HL-60/S4 (cell line): Measurements from ENCODE around the gene TOM1.

ENCODE experiments used
- in situ Hi-C: fragments of 300-500 bp; cut with MboI; formaldehyde crosslinking; loops from 2 replicates; pipeline ENCODE4 v1.14.3; 2022; ENCODE audit warnings: low sequenced_read_pairs

TOM1 gene

DNA sequence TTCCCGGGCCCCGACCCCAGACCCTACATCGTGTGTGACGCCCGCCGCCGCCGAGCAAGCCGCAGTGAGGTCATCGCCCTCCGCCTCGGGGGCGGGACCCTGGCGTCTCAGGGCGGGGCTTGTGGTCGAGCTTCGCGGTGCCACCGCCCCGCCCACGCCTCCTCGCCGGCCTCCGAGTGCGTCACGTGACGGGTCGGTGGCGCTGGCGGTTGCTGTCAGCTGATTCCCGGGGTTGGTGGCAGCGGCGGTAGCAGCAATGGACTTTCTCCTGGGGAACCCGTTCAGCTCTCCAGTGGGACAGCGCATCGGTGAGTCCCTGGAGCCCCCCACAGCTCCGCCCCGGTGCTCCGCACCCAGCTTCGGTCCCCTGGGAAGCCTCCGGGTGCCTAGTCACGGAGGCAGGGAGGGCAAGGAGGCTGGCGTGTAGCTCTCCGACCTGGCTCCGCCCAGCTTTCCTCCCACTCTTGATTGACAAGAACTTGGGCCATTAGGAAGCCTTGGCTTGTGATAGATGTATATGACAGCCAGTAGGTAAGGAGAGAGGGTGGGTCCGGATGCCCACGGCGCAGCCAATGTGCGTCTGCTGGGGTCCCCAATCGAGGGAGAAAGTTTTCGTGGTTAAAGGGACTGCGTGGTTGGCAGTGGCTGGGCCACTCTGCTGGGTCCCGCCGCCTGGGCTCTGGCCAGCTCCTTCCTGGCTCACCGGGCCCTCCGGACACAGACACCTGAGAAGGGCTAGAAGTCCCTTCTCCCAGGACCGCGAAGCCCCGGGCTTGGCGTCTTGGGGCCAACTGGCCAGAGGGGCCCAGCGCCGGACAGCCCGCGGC is at the start of gene TOM1:
TSS of gene TOM1 (plus strand) at position 222 of the 827 bp plus-strand sequence. CDS start at position 257, 35 bp downstream.
- in situ Hi-C loops = no loop called here

DNA sequence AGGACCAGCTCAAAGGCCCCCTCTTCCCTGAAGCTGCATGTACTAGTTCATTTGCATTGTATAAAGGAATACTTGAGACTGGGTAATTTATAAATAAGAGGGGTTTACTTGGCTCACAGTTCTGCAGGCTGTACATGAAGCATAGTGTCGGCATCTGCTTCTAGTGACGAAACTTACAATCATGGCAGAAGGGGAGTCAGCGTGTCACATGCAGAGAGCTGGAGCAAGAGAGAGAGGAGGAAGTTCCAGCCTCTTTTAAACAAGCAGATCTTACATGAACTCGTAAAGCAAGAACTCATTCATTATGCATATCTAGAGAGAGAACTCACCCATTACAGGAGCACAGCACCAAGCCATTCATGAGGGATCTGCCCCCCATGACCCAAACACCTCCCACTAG is 49.5 kb upstream of the TOM1 start:
- in situ Hi-C loops = no loop called here

DNA sequence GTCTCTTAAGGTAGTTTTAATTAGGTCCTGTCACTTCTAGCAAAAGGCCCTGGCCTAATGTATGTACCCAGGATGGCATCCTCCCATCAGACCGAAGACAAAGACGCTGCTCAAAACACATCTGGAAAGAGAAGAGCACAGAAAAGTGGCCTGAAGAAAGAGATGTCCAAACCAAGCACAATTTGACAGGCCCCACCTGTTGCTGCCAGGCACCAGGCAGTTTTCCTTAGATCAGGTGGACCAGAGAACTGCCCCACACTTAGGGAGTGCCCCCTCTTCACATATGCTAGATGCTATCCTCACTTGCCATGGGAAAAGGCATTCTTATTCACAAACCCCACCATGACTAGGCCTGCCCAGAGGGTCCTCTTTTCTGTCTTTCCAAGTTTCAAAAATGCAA is 45.7 kb upstream of the TOM1 start:
- in situ Hi-C loops = no loop called here

DNA sequence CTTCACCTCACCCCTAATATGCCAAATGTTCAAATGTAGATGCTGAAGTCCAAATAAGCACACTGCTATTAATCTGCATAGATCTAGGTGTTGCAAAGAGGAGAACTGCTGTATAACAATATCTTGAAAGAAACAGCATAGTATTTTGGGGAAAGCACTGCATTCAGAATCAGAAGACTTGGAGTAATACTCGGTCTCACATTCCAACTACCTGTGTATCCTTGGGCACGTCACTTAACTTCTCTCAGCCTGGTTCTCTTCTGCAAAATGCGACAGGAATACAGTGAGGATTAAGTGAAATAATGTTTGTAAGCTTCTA is 42.7 kb upstream of the TOM1 start:
- in situ Hi-C loops = no loop called here

DNA sequence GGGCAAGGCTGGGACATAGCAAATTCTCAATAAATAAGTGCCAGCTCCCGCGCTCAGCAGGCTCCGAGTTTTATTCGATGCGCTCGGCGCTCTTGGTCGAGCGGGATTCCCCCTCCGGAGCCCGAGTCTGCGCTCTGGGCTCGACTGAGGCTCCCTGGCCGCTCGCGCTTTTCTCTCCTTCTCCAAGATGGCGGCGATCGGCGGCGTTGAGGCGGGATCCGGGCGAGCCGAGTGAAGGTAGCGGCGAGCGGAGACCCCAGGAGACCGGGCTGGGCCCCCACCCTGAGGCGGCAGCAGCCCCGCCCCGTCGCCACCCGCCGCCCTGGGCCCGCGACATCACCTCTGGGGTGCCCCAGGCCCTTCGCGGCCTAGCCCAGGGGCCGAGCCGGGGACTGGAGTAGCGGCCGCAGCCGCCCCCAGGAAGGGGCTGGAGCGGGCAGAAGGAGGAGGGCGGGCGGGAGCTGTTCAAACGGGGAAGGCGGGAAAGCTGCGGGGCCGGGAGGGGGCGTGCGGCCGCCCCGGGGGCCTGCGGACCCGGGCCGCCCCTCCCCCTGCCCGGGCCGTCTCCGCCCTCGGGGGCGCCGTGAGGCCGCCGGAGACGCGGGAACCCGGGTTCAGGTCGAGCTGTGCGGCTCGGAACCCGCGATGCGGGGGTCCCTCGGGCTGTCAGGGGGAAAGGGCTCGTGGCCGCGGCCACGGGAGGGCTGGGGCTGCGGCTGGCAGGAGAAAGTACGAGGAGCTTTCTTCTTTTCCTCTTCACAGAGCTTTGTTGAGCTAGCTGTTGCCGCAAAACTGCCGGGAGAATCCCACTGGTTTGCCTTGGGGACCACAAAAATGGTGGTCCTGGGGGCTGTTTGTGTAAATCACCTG is 42.1 kb upstream of the TOM1 start, which contains the start of gene HMGXB4:
TSS of gene HMGXB4 (plus strand) at position 173 of the 870 bp plus-strand sequence. CDS start 4,898 bp downstream, outside the sequence.
- in situ Hi-C loops = no loop called here

DNA sequence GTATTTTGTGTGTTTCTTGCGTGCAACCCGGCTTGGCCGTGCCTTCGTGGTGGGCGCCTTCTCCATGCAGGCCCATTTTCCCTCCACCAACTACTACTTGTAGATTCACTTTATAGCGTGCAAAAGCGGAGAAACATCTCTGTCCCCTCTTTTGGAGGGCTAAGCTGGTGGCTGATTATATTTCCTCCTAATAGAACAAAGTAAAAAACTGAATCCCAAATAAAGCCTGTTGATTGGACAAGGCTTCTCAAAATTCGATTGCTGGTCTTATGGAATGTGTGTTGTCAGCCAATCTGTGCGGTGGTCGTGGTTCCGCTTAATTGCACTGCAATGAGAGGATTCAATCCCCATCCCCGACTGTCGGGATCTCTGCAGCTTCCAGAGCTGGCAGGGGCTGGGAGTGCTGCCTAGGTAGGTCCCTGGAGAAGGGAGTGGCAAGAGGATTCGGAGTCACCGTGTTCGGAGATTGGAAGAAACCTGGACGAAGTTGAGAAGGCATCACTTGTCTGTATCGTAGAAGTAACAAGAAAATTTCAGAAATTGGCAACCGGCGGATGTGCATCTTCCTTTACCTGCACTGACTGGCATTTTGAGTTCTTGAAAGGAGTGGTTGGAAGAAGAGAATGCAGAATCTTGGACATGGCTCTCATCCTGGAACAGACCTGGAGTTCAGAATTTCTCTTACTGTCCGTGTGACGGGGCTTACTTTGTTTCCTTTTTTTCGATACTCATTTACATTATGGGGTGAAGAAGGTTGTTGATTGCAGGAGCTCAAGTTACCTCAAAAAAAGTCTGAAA is 41.3 kb upstream of the TOM1 start:
- in situ Hi-C loops = no loop called here

DNA sequence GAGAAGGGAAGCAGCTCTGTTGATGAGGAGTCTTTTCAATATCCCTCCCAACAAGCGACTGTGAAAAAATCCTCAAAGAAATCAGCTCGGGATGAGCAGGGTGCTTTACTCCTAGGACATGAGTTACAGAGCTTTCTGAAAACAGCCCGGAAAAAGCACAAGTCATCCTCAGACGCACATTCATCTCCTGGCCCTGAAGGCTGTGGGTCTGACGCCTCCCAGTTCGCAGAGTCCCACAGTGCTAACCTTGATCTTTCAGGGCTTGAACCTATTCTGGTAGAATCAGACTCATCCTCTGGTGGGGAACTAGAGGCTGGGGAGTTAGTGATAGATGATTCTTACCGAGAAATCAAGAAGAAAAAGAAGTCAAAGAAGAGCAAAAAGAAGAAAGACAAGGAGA is 34.7 kb upstream of the TOM1 start:
- in situ Hi-C loops = no loop called here

DNA sequence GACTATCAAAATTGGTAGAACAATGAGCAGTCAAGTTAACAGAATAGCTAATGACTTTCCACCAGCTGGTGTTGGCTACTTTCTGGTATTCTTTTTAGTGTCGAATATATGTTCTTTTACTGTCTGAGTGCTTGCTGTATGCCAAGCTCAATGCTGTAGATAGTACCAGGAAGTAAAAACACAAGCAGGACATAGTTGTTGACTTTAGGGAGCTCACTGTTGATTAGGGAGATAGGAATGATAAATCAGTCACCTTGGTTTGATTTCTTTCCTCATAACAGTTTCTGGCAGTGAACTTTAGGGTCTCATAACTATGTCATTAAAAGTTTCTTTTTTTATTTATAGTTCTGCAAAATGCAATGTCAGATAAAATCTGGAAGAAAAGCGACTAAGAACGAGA is 33.4 kb upstream of the TOM1 start:
- in situ Hi-C loops = no loop called here

DNA sequence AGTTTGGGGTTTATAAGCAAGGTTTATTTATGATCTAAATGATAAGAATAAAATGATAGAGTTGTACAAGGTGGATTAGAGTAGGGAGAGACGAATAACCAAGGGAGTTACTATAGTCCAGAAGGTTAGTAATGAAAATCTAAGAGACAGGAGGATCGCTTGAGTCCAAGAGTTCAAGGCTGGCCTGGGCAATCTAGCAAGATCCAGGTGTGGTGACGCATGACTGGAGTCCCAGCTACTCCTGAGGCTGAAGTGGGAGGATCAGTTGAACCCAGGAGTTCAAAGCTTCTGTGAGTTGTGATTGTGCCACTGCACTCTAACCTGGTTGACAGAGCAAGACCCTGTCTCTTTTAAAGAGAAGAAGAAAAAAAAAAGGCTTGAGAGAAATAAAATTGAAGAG is 30.1 kb upstream of the TOM1 start:
- in situ Hi-C loops = no loop called here

DNA sequence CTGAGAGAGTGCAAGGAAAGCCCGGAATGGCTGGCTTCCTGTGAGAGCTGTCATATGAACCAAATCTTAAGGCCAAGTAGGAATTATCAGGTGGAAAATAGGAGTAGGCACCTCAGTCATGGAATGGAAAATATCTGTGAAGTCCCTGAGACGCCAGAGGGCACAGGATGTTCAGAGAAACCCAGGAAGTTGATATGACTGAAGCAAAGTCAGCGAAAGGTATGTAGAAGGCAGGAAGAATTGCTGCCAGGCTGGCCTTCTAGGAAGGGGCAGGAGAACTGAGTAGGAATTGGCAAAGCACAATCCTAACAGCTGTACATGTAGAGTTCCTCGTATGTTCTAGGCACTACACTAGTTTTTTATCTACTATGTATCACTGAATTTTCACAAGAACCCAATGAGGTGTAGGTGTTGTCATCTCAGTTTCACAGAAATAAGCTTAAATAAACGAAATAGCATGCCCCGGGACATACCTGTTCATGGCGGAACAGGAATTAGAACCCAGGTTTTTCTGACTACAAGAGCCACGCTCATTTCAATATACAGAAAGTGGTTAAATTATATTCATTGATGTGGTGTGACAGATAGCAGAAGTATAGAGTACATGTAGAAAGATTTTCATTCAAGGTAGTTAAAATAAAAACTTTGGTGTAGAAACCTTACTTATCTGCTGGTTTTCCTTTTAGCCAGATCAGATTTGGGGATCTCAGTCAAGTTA is 25.4 kb upstream of the TOM1 start:
- in situ Hi-C loops = no loop called here

DNA sequence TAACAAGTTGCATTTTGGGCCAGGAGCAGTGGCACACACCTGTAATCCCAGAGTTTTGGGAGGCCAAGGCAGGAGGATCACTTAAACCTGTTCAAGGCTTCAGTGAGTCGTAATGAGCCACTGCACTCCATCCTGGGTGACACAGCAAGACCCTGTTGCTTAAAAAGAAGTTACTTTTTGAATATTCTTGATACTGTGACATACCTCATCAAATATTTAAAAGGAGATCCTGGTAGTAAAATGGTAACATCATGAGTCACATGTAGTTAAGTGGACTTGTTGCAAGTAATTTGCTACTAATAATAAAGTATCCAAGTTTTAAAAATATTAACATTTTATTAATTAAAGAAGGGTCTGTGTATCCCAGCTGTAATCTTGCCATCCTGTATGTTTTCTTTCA is 24.1 kb upstream of the TOM1 start:
- in situ Hi-C loops = no loop called here

DNA sequence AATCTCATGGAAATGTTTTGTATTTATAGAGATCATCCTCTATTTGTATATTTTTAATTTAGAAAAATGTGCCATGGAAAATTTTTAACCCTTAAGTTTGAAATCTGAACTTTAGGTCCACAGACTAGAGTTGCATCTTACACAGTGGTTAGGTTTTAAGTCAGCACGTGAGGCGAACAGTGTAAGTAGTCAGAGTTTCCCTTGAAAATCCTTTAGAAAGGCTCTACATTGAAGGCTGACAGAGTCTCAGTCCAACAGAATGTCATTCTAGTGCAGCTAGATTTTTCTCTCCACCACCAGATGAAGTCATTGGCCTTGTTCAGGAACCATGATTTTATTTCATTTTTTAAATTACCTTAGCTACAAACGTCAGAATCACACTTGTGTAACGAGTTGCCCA is 23.7 kb upstream of the TOM1 start:
- in situ Hi-C loops = no loop called here

DNA sequence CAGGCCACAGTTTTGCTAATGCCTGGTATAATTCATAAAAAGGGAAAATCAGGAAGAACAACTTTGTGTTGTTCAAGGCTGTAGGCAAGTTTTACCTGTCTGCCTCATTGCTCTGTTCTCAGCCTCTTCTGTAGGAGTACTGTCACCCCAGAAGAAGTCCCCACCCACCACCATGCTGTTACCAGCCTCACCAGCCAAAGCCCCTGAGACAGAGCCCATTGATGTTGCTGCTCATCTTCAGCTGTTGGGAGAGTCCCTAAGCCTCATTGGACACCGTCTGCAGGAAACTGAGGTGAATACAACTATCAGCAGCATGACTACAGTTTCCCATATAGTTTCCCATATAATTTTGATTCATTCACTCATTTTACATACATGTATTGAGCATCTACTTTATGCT is 11.6 kb upstream of the TOM1 start:
- in situ Hi-C loops = no loop called here

DNA sequence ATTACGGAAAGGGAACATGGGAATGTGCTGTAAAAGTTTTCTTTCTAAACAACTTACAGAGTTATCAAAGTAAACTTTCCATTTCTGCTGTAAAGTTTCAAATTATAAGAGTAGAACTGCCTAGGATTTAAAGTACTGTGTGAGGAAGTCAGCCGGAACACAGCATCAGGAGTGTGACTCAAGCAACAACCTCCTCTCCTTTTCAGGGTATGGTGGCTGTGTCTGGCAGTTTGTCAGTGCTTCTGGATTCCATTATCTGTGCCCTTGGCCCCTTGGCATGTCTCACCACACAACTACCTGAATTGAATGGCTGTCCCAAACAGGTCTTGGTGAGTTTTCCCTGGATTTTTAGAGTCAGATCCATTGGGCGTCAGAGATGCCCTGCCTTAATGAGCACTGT is 6.9 kb upstream of the TOM1 start:
- in situ Hi-C loops = no loop called here

DNA sequence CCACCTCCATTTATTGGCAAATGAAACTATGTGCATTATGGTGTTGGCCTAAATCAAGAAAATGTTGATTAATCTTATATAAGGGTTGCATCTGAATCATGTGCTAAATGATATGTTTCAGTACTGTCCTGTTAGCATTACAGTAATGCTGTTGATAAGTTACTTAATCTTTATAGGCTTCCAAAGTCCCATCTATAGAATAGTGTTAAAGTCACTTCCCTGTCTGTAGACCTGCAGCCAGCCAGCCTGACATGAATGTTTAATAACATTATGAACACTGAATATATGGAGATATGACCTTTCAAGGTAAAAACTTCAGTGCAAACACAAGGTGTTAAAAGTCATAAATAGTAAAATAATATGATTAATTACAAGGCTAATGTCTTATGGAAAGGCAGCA is 3.6 kb upstream of the TOM1 start:
- in situ Hi-C loops = no loop called here

DNA sequence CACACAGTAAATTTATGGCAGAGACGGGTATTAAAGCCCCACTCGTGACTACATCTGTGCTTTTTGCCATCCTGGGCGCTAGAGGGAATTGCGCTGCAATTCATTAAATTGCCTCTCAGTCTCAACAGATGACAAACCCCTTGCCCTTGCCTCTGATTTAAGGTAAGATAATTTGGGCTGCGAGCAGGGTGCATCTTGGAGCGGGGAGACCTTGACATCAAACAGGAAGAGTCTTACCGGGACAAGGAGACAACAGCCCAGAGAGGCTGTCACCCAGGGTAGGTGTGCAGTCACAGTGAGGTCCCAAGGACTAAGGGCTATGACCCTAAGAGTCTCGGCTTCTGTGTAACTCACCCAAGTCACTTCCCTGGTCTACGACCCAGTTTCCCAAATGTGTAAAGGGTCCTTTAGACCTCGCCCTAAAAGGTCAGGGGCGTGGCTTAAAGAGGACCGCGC is 449 bp upstream of the TOM1 start:
- in situ Hi-C loops = no loop called here

DNA sequence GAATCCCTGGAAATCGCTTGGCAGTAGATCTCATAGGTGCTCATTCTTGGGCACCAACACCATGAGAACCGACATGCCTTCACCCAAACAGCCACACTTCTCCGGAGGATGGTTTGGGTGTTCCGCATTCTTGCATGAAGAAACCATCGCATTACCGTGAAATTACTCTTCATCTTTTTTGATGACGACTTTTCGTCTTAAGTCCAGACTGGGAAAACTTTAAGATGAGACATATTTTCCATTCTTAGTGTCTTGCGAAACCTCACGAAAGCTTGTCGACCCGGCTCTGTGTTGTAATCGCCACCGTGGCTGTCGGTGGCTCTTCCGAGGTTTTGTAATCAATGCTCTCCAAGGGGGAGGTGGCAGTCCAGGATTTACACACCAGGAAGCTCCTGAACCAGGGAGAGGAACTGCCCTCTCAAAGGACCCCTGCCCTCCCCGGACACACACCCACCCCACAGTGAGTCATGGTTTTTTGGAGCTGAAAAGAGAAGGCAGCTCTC is 1.7 kb downstream of the TOM1 start:
- in situ Hi-C loops = no loop called here

DNA sequence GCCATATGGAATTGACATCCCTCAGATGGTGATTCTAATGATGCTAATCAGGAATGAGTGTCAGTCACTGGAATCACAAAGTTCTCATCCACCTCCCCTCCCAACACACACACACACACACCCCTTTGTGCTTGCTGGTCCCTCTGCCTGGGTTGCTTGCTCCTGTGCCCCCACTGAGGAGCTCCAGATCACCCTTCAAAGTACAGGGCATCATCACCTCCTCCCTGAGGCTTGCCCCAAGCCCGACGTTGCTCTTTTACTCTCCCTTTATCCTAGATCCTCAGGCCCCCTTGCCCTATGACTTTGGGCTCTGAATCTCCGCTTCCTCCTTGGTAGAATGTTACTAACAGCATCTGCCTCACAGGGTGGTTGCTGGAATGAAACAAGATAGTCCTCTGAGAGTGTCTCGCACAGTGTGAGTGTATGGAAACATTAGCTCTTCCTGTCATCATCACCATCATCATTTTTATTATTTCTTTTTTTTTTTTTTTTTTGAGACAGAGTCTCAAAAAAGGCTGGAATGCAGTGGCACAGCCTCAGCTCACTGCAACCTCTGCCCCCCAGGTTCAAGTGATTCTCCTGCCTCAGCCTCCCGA is 3.4 kb downstream of the TOM1 start:
- in situ Hi-C loops = no loop called here

DNA sequence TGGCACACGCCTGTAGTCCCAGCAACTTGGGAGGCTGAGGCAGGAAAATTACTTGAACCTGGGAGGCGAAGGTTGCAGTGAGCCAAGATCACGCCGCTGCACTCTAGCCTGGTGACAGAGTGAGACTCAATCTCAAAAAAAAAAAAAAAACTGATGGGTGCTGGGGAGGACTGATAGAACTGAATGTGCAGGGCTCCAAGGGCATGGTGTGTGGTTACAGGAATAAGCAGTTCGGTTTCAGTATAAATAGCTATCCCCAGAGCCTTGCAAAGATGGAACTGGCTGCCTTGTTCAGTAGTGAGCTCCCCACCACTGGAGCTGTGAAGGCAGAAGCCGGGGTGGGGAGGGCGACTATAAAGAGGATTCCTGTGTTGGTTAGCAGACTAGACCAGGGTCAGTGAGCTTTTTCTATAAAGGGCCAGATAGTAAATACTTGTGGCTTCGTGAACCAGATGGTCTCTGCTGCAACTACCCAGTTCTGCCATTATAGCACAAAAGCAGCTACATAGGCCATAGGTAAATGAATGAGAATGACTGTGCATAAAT is 5.9 kb downstream of the TOM1 start:
- in situ Hi-C loops = no loop called here
